Natural killer cell treated with Interleukin-12 subunit alpha and Interleukin-12 subunit beta and Interleukin-15 and Interleukin-18, amount 100 ng/mL, for 72 hours (primary cell): ENCODE results near the gene GABRB2. TPM values are rescaled to one million over a fixed set of nuclear protein-coding genes. Genes with fewer than 3 reads are reported as not detected.
A peak's percentile ranks its signal among the peaks of the same experiment; 100 is the strongest.
"Not testable (repeated sequence)": the region's sequence is repeated elsewhere in the genome, so short reads cannot be mapped to it uniquely, and the experiment has no call there.

Experiments
- ATAC-seq, 2 donors: fragments of 150-1000 bp; cut with Tn5 transposase in 1 of 2; sonication (Bioruptor Pico), chemical (Tn5 transposase) in 1 of 2; 2 replicates each; pipeline ENCODE4 v1.10.0; 2021
- DNase-seq: peaks from one replicate; pipeline ENCODE4 v3.0.0; 2022; ENCODE audit warnings: low spot score
- H3K27ac Mint-ChIP-seq, 2 donors: 1 replicate in 1 of 2; 2 replicates in 1 of 2; pipeline ENCODE4 v1.8.0; 2022; ENCODE audit warnings: mixed read lengths in 2 of 2, mild to moderate bottlenecking in 1 of 2, moderate library complexity in 1 of 2
- H3K27me3 Mint-ChIP-seq, 2 donors: 1 replicate in 1 of 2; 2 replicates in 1 of 2; pipeline ENCODE4 v1.8.0; 2022; ENCODE audit warnings: mixed read lengths in 2 of 2
- H3K36me3 Mint-ChIP-seq: one replicate; pipeline ENCODE4 v1.8.0; 2022; ENCODE audit warnings: mixed read lengths
- H3K4me1 Mint-ChIP-seq, 2 donors: 1 replicate in 1 of 2; 2 replicates in 1 of 2; pipeline ENCODE4 v1.8.0; 2022; ENCODE audit warnings: low read depth in 2 of 2, mixed read lengths in 2 of 2, mild to moderate bottlenecking in 1 of 2
- H3K4me3 Mint-ChIP-seq: one replicate; pipeline ENCODE4 v1.8.0; 2022; ENCODE audit warnings: mixed read lengths
- H3K9me3 Mint-ChIP-seq: 2 replicates; pipeline ENCODE4 v1.8.0; 2022; ENCODE audit warnings: mixed read lengths
- total RNA-seq, 2 donors: library from RNA; stranded (reverse); gene quantifications; one replicate each; pipeline ENCODE4 v1.2.3, GENCODE V29; 2022

Gene GABRB2
- total RNA-seq, 2 donors from 2014 or later = not detected

DNA sequence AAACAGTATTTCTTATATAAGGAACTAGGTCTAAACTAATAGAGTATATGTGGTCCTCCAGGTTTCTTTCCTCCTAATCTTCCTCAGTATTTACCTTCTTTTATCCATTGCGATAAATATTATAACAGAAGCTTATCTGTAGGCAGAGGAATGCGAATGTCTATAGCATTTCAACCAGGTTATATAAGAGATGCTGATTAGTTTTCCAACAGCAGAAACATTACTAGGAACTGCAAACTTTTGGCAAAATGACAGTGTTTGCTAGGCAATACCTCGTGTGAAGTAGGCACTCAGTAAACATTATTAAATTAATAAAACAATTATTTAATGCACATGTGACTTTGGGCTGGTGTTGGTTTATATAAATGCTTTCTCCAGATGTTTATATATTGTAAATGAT lies 206.5 kb downstream of the GABRB2 start:
- H3K4me3 Mint-ChIP-seq = no peak overlapping the region
- no peaks in the 10 kb centered on the region for H3K36me3 Mint-ChIP-seq
- no peaks in the 10 kb centered on the region for H3K4me1 Mint-ChIP-seq
- DNase-seq (no peak), ATAC-seq (no peak)
- H3K9me3 Mint-ChIP-seq = peaks cover 4% of the 10 kb centered on the region
- no peak overlapping the region for H3K27ac Mint-ChIP-seq
- H3K27me3 Mint-ChIP-seq = no peaks in the 10 kb centered on the region

DNA sequence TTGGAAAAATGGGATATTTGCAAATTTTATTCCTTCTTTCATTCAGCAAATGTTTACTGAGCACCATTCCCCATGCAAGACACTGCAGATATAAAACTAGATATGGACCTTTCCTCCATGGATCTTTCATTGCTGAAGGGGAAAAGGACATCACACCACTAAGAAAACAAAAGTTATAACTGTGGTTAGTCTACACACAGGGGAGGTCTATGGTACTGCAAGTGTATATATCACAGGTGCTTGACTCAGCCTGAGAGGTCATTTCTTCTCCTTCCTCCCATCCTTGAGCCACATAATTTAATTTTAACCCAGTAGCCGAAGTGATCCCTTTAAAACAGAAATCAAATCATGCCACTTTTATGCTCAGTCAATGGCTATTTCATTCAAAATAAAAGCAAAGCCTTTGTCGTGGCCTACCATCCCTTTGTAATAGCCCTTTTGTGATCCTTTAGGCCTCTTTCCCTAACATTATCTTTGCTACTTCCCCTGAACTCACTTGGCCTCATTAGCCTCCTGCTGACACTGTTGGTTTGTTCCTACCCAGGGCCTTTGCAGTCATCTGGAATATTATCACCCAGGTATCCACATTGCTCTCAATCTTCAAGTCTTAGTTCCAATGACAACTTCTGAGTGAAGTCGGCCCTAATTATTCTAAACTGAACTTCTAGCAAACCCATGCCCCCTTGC lies 213.2 kb downstream of the GABRB2 start:
- peaks cover 12% of the 10 kb centered on the region for H3K9me3 Mint-ChIP-seq
- no peaks in the 10 kb centered on the region for H3K4me1 Mint-ChIP-seq
- no peak overlapping the region for H3K4me3 Mint-ChIP-seq
- no peak for DNase-seq
- no peaks in the 10 kb centered on the region for H3K27me3 Mint-ChIP-seq
- peaks cover 5% of the 10 kb centered on the region for H3K36me3 Mint-ChIP-seq
- no peak overlapping the region for H3K27ac Mint-ChIP-seq
- no peak for ATAC-seq

DNA sequence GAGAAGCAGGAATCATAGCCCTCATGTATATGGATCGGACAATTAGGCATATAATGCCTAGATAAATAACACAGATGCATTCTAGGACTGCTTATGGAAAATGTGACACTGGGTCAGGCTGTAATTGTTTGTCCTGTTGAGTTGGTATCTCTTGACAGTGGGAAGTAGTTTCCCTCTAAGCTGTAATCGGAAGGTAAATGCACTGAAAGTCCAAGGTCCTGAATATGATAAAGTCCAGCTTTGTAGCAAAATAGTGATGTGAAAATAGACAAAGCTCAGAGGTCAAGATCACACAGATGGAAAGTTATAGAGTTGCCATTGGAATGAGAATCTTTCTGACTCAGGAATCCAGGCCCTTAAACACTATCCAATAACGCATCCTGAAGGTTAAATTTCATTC lies 214.2 kb downstream of the GABRB2 start:
- ATAC-seq (no peak), DNase-seq (no peak)
- H3K4me3 Mint-ChIP-seq = no peak overlapping the region
- peaks cover 12% of the 10 kb centered on the region for H3K9me3 Mint-ChIP-seq
- no peak overlapping the region for H3K27ac Mint-ChIP-seq
- H3K27me3 Mint-ChIP-seq = no peaks in the 10 kb centered on the region
- H3K4me1 Mint-ChIP-seq = no peaks in the 10 kb centered on the region
- H3K36me3 Mint-ChIP-seq = peaks cover 5% of the 10 kb centered on the region

DNA sequence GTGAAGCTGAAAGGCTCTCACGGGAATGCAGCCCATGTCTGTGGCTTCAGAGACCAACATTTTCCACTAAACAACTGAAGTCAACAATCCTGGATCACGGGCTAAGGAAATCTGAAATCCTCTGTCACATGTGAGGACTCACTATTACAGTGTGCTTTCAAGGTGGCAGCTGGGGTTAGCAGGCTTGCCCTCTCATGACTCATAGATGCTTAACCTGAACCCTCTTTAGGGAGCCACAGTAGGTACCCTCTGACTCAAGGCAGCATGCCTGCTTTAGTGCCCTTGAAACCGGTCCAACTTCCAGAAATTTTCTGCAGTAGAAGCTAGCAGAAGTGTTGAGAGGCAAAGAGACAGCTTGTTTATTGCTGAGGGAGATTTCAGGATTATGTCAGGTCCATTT lies 232.5 kb downstream of the GABRB2 start:
- no peaks in the 10 kb centered on the region for H3K4me1 Mint-ChIP-seq
- DNase-seq (no peak), ATAC-seq (peak in 1 of 2 donors; percentile 40)
- no peak overlapping the region for H3K4me3 Mint-ChIP-seq
- H3K36me3 Mint-ChIP-seq = no peaks in the 10 kb centered on the region
- no peak overlapping the region for H3K27ac Mint-ChIP-seq
- no peaks in the 10 kb centered on the region for H3K9me3 Mint-ChIP-seq
- no peaks in the 10 kb centered on the region for H3K27me3 Mint-ChIP-seq

DNA sequence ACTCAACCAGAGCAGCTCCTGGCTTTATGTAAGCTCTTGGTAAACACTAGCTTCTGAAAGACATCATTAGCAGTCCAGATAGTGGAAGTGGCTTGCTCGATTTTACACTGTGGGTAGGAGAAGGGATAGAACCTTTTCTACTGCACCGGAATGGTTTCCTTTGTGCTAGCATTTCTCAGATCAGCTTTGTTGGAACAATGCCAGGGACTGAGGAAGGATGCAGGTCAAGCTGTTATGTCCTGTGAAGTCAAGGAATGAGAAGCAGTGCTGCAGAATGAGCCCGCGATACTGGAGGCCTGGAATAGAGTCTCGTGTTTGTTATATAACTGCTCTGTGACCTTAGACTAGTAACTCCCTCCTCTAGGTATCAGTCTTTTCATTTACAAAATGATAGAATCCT lies 233.6 kb downstream of the GABRB2 start:
- Mint-ChIP-seq H3K27ac (no peak overlapping the region), H3K27me3 (no peaks in the 10 kb centered on the region), H3K4me3 (no peak overlapping the region), H3K36me3 (no peaks in the 10 kb centered on the region), H3K9me3 (peaks cover 5% of the 10 kb centered on the region), H3K4me1 (no peaks in the 10 kb centered on the region)
- DNase-seq = no peak
- no peak for ATAC-seq

DNA sequence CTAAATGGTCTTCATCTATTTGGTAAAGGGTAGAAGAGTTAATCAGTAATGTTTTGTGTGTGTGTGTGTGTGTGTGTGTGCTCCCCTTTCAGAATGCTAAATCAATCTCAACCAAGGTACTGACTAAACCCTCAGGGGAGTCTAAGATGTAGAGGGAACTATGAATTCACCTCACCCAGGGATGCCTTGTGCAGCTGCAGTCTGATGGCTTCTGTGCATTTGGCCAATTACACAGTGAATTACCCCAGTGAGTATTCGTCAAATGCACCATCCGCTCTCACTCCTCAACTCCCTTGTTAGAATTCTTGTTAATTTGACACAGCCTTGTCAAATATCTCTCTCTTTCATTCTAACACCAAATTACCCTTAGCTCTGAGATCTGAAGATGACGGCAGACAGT lies 234.6 kb downstream of the GABRB2 start:
- ATAC-seq (no peak), DNase-seq (no peak)
- no peak overlapping the region for H3K4me3 Mint-ChIP-seq
- H3K4me1 Mint-ChIP-seq = no peaks in the 10 kb centered on the region
- no peak overlapping the region for H3K27ac Mint-ChIP-seq
- no peaks in the 10 kb centered on the region for H3K27me3 Mint-ChIP-seq
- peaks cover 5% of the 10 kb centered on the region for H3K9me3 Mint-ChIP-seq
- H3K36me3 Mint-ChIP-seq = no peaks in the 10 kb centered on the region

DNA sequence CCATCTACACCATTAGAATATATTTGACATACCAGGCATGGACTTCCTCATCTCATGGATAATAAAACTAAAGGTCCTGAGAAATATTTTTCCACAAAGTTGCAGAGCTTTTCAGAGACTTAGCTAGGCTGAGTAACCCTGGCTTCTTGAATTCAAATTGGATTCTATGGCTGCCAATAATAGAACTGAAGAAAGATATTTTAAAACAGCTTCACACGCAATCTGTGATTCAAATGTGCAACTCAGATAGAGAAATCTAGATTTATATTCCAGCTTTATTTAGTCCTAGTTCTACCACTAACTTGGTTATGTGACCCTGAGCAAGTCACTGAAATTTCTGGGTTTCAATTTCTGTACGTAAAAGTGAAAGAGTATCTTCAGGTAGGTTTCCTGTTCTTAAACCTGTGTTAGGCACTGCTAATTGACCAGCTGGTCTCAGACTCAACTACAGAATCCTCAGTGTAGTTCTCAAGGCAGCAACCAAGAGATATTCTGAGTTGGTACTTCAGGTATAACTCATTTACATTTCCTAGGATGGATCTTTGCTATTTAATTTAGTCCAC lies 235.3 kb downstream of the GABRB2 start:
- ATAC-seq (no peak), DNase-seq (no peak)
- Mint-ChIP-seq H3K4me3 (no peak overlapping the region), H3K4me1 (no peaks in the 10 kb centered on the region), H3K27ac (no peak overlapping the region), H3K9me3 (peaks cover 5% of the 10 kb centered on the region), H3K27me3 (no peaks in the 10 kb centered on the region), H3K36me3 (no peaks in the 10 kb centered on the region)

DNA sequence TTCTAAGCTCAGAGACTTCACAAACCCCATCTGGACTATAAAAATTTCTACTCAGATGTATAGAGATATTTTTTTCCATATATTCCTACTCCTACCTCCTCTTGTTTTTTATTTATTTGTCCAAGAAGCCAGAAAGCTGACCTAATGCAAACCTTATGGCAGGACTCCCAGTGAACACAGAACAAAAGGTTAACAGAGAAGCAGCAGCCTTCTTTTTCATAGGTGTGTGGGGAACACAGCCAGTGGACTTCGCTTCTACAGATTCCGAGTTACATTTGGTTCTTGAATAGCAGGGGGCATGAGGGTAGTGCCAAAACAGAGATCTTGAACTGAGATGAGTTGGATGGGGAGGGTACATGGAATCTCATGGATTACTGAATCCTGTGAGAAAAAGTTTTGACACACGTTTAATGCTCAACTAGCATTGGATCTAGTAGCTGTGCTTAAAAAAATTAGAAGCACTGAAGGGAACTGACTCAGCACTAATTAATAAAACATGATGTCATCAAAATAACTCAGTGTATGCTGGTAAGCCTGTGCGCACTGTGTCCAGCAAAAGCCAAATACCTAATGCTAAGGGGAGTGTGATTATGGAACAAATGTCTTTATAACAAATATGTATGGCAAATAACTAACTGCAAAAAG lies 240.1 kb downstream of the GABRB2 start:
- Mint-ChIP-seq H3K36me3 (no peaks in the 10 kb centered on the region), H3K4me1 (no peaks in the 10 kb centered on the region), H3K27ac (no peak overlapping the region), H3K27me3 (no peaks in the 10 kb centered on the region), H3K4me3 (no peak overlapping the region), H3K9me3 (peaks cover 9% of the 10 kb centered on the region)
- DNase-seq (no peak), ATAC-seq (no peak)

DNA sequence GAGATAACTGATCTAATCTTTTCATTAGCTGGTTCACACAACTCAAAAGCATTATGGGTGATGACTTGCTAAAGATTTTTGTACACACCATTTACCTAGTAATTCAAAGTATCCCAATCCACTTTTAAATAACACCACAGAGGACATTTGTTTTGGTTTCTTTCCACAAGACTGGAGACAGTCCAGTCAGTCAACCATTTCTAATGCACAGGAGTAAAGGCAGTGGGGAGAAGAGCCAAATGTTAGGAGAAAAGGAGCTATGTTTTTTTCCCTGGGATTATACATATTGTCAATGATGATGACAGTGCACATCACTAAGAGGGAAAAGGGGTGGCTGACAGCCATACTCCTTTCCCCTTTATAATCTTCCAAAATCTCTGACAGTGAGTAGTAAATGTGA lies 240.9 kb downstream of the GABRB2 start:
- H3K4me1 Mint-ChIP-seq = no peaks in the 10 kb centered on the region
- no peak overlapping the region for H3K4me3 Mint-ChIP-seq
- ATAC-seq (no peak), DNase-seq (no peak)
- H3K27ac Mint-ChIP-seq = no peak overlapping the region
- H3K36me3 Mint-ChIP-seq = no peaks in the 10 kb centered on the region
- peaks cover 9% of the 10 kb centered on the region for H3K9me3 Mint-ChIP-seq
- no peaks in the 10 kb centered on the region for H3K27me3 Mint-ChIP-seq

DNA sequence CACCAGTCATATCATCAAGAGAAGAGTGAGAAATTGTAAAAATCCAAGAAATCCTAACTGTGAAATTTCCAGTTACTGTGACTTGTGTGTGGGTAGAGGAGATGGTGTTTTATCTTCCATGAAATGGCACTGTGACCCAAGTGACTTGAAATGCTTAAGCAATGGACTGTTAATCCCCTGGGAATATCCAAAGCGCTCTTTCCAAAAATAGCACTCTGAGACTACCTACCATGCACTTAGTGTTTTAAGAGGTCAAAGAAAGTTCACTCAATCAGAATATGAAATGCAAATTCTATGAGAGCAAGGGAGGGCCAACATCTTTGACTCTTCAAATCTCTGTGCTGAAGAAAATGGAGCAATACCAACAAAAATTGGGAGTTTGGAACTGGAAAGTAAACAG lies 244.0 kb downstream of the GABRB2 start:
- no peak overlapping the region for H3K4me3 Mint-ChIP-seq
- H3K9me3 Mint-ChIP-seq = peaks cover 16% of the 10 kb centered on the region
- no peak overlapping the region for H3K27ac Mint-ChIP-seq
- ATAC-seq (no peak), DNase-seq (no peak)
- no peaks in the 10 kb centered on the region for H3K4me1 Mint-ChIP-seq
- H3K27me3 Mint-ChIP-seq = no peaks in the 10 kb centered on the region
- peaks cover 4% of the 10 kb centered on the region for H3K36me3 Mint-ChIP-seq

DNA sequence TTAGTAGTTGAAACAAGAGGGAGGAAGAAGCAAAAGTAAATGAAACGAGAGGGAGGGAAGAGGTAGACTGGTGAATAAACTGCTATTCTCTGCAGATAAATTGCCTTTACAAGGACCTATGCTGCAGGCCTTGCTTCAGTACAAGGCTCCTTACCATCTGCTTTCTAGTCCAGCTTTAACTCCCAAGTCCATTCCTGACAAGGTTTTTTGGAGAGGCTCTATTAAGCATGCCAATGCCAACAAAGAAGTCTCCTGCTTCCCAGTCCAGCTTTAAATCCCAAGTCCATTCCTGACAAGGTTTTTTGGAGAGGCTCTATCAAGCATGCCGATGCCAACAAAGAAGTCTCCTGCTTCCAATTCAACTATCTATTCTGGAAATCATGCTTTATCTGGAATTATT lies 244.9 kb downstream of the GABRB2 start:
- DNase-seq (no peak), ATAC-seq (no peak)
- peaks cover 4% of the 10 kb centered on the region for H3K36me3 Mint-ChIP-seq
- H3K4me1 Mint-ChIP-seq = no peaks in the 10 kb centered on the region
- peaks cover 18% of the 10 kb centered on the region for H3K9me3 Mint-ChIP-seq
- H3K27me3 Mint-ChIP-seq = no peaks in the 10 kb centered on the region
- H3K4me3 Mint-ChIP-seq = no peak overlapping the region
- H3K27ac Mint-ChIP-seq = no peak overlapping the region

DNA sequence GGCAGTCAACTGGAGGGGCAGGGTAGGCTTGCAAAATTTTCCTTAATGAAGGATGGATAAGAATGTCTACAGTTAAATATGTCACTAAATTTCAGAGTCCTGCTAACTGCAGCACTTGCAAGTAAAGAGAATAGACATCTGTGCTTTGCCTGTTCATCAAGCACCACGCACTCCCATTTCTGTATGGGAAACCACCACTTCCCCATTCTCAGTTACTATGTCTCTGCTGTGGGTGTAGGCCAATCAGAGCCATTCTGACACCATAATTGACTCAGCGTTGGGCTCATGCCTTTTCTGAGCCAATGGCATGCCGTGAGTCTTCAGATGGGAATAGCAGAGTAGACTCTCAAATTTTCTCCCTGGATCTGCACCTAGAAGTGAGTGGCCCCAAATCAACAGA lies 247.5 kb downstream of the GABRB2 start:
- Mint-ChIP-seq H3K9me3 (peaks cover 21% of the 10 kb centered on the region), H3K27me3 (no peaks in the 10 kb centered on the region), H3K27ac (no peak overlapping the region), H3K4me1 (no peaks in the 10 kb centered on the region), H3K4me3 (no peak overlapping the region), H3K36me3 (peaks cover 4% of the 10 kb centered on the region)
- ATAC-seq = no peak
- no peak for DNase-seq

DNA sequence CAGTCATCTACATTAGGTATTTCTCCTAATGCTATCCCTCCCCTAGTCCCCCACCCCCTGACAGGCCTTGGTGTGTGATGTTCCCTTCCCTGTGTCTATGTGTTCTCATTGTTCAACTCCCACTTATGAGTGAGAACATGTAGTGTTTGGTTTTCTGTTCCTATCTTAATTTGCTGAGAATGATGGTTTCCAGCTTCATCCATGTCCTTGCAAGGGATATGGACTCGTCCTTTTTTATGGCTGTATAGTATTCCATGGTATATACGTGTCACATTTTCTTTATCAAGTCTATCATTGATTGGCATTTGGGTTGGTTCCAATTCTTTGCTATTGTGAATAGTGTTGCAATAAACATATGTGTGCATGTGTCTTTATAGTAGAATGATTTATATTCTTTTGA lies 249.1 kb downstream of the GABRB2 start:
- H3K27me3 Mint-ChIP-seq = not testable (repeated sequence)

DNA sequence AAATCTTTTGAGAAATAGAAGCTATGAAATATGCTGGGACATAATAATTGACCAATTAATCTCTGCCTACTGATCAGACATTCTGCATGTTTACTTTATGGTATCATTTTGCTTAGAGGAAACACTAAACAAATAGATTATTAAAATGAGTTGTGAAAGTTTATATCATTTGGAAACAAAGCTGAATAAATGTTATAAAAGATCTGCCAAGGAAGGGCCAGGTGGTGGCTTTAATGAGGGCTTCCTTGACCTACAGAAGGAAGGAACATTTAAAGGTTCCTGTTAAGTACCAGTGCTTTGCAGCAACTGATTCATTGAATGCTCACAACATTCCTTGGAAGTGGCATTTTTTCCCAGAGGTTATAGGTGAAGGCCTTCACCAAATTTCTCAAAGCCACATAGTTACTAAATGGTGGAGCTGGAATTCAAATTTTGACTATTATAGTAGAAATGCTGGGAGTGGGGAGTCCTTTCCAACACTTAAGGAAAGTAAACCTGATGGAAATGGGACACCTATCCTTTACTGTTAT lies 250.7 kb downstream of the GABRB2 start:
- Mint-ChIP-seq H3K9me3 (peaks cover 19% of the 10 kb centered on the region), H3K4me1 (no peaks in the 10 kb centered on the region), H3K4me3 (no peak overlapping the region), H3K27me3 (no peaks in the 10 kb centered on the region), H3K36me3 (peaks cover 4% of the 10 kb centered on the region), H3K27ac (no peak overlapping the region)
- ATAC-seq (no peak), DNase-seq (no peak)

More for the DNA sequence above, 249.1 kb downstream of the GABRB2 start:
- DNase-seq, H3K4me3 Mint-ChIP-seq, H3K4me1 Mint-ChIP-seq, H3K27ac Mint-ChIP-seq, H3K36me3 Mint-ChIP-seq, ATAC-seq: not testable (repeated sequence)
- peaks cover 20% of the 10 kb centered on the region for H3K9me3 Mint-ChIP-seq
